ENCODE results near the gene CCDC188. TPM values are rescaled to one million over a fixed set of nuclear protein-coding genes. Genes with fewer than 3 reads are reported as not detected.

Gene CCDC188
- total and polyA plus RNA-seq, 2 donors (not counting 1 experiment from before 2014, with no cell fraction given): not detected

DNA sequence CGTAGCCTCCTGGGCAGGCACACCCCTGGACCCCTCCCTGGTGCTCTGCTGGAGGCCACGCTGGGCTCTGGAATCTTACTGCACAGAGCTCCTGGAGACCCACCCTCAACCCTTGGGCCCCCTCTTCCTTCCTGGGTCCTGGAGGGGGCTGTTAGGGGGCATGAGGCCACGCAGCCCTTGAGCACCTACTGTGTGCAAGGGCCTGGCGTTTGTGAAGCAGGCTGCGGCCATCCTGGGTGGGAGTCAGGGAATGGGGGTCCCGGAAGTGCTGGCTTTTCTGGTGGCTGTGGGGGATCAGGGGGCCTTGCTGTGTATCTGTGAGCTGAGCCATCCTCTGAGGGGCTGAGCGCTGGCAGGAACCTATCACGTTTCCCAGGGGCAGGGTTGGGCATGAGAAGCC, 40.9 kb upstream of the CCDC188 start:
- H3K36me3 ChIP-seq (replicated peaks in 1 of 2; ENCODE audit: control extremely low read depth in 1 of 2, control insufficient read depth in 1 of 2, extremely low read depth in 1 of 2, insufficient read depth in 2 of 2, low read length in 1 of 2): no peaks in the 10 kb centered on the region
- no peaks in the 10 kb centered on the region for H4K20me1 ChIP-seq (ENCODE audit: control insufficient read depth, insufficient read depth, low read length, poor library complexity, severe bottlenecking)
- DNase-seq (no peak), ATAC-seq (ENCODE audit: low read depth) (no peak)
- WGBS (ENCODE audit: insufficient coverage): 85% methylated on average over 6 of the region's 8 CpGs
- no peaks in the 10 kb centered on the region for H3K27me3 ChIP-seq (replicated peaks in 1 of 4; ENCODE audit: control extremely low read depth in 1 of 4, control insufficient read depth in 3 of 4, insufficient read depth in 4 of 4, low read length in 3 of 4)
- no peaks in the 10 kb centered on the region for H3K9me3 ChIP-seq (ENCODE audit: control extremely low read depth in 1 of 3, control insufficient read depth in 2 of 3, insufficient read depth in 1 of 3, low read length in 2 of 3)
- H3K27ac ChIP-seq (ENCODE audit: low read length in 2 of 2): no peak overlapping the region
- no peak overlapping the region for H3K4me3 ChIP-seq (ENCODE audit: control extremely low read depth in 1 of 5, extremely low read depth in 1 of 5, insufficient read depth in 1 of 5, low read depth in 2 of 5, low read length in 4 of 5)
- CTCF ChIA-PET: no interaction called here
- Mint-ChIP-seq H3K4me3 (no peak overlapping the region), H3K9me3 (ENCODE audit: insufficient read depth) (no peaks in the 10 kb centered on the region), H3K27ac (no peak overlapping the region), H3K4me1 (no peaks in the 10 kb centered on the region), H3K27me3 (no peaks in the 10 kb centered on the region)
- no peak overlapping the region for H3K4me2 ChIP-seq (replicated peaks; ENCODE audit: low read depth, low read length, poor library complexity, severe bottlenecking)
- H3K4me1 ChIP-seq (ENCODE audit: control insufficient read depth in 2 of 2, insufficient read depth in 2 of 2, low read length in 2 of 2): no peaks in the 10 kb centered on the region
- POLR2A ChIA-PET: no interaction called here
- TF ChIP-seq, protein P1, sequence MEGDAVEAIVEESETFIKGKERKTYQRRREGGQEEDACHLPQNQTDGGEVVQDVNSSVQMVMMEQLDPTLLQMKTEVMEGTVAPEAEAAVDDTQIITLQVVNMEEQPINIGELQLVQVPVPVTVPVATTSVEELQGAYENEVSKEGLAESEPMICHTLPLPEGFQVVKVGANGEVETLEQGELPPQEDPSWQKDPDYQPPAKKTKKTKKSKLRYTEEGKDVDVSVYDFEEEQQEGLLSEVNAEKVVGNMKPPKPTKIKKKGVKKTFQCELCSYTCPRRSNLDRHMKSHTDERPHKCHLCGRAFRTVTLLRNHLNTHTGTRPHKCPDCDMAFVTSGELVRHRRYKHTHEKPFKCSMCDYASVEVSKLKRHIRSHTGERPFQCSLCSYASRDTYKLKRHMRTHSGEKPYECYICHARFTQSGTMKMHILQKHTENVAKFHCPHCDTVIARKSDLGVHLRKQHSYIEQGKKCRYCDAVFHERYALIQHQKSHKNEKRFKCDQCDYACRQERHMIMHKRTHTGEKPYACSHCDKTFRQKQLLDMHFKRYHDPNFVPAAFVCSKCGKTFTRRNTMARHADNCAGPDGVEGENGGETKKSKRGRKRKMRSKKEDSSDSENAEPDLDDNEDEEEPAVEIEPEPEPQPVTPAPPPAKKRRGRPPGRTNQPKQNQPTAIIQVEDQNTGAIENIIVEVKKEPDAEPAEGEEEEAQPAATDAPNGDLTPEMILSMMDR (IDR thresholded peaks at IDR 0.05): no peak
- H3K9ac ChIP-seq (ENCODE audit: low read length): no peak overlapping the region
- no peak overlapping the region for H2AFZ ChIP-seq (ENCODE audit: insufficient read depth, low read depth, low read length, poor library complexity, severe bottlenecking)
- no peaks in the 10 kb centered on the region for H3K79me2 ChIP-seq (ENCODE audit: control insufficient read depth, insufficient read depth, low read length)
- intact Hi-C loops (cut with micrococcal nuclease): no loop called here

DNA sequence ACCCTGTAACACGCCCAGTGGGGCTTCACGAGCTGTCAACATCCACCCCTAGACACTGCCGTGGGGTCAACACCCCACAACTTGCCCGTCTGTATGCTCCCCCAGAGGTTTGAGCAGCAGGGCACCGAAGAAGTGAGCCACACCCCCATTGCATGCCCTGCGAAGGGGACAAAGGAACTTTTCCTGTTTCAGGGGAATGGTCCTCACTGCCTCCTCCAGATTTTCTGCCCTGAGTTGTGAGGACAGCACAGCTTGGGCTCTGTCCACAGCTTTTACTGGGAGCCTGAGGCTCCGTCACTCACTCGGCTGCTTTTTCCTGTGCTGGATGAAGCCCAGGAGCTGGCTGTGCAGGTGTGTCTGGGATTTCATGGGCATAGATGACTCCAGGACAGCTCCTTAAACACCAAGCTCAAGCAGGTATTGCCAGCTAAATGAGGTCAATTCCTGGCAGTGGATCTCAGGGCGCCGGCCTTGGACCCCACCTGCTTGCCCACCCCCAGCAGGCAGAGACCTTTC, 40.2 kb upstream of the CCDC188 start:
- CTCF ChIA-PET: no interaction called here
- H3K4me3 Mint-ChIP-seq: no peak overlapping the region
- Histone ChIP-seq H4K20me1 (ENCODE audit: control insufficient read depth, insufficient read depth, low read length, poor library complexity, severe bottlenecking) (no peaks in the 10 kb centered on the region), H3K9ac (ENCODE audit: low read length) (no peak overlapping the region), H3K27ac (ENCODE audit: low read length in 2 of 2) (no peak overlapping the region), H3K4me1 (ENCODE audit: control insufficient read depth in 2 of 2, insufficient read depth in 2 of 2, low read length in 2 of 2) (no peaks in the 10 kb centered on the region), H3K4me3 (ENCODE audit: control extremely low read depth in 1 of 5, extremely low read depth in 1 of 5, insufficient read depth in 1 of 5, low read depth in 2 of 5, low read length in 4 of 5) (no peak overlapping the region), H2AFZ (ENCODE audit: insufficient read depth, low read depth, low read length, poor library complexity, severe bottlenecking) (no peak overlapping the region), H3K79me2 (ENCODE audit: control insufficient read depth, insufficient read depth, low read length) (no peaks in the 10 kb centered on the region), H3K4me2 (replicated peaks; ENCODE audit: low read depth, low read length, poor library complexity, severe bottlenecking) (no peak overlapping the region), H3K36me3 (replicated peaks in 1 of 2; ENCODE audit: control extremely low read depth in 1 of 2, control insufficient read depth in 1 of 2, extremely low read depth in 1 of 2, insufficient read depth in 2 of 2, low read length in 1 of 2) (no peaks in the 10 kb centered on the region), H3K27me3 (replicated peaks in 1 of 4; ENCODE audit: control extremely low read depth in 1 of 4, control insufficient read depth in 3 of 4, insufficient read depth in 4 of 4, low read length in 3 of 4) (no peaks in the 10 kb centered on the region), H3K9me3 (ENCODE audit: control extremely low read depth in 1 of 3, control insufficient read depth in 2 of 3, insufficient read depth in 1 of 3, low read length in 2 of 3) (no peaks in the 10 kb centered on the region)
- no peaks in the 10 kb centered on the region for H3K27me3 Mint-ChIP-seq
- H3K4me1 Mint-ChIP-seq: no peaks in the 10 kb centered on the region
- POLR2A ChIA-PET: no interaction called here
- TF ChIP-seq EZH2 (IDR thresholded peaks at IDR 0.05; ENCODE audit: borderline replicate concordance, insufficient read depth, low read depth, low read length, poor library complexity, severe bottlenecking): no peak
- TF ChIP-seq, protein P1 (IDR thresholded peaks at IDR 0.05): no peak
- no peaks in the 10 kb centered on the region for H3K9me3 Mint-ChIP-seq (ENCODE audit: insufficient read depth)
- ATAC-seq (ENCODE audit: low read depth) (no peak), DNase-seq (no peak)
- intact Hi-C loops (cut with micrococcal nuclease): no loop called here
- WGBS (ENCODE audit: insufficient coverage): 85% methylated on average over 8 of the region's 10 CpGs
- H3K27ac Mint-ChIP-seq: no peak overlapping the region
